Endothelial cell of umbilical vein (primary cell): ENCODE results near the gene LYVE1. TPM values are rescaled to one million over a fixed set of nuclear protein-coding genes. Genes with fewer than 3 reads are reported as not detected.

Source experiments
- BruUV-seq: library from RNA; stranded (reverse); fragments of 400-500 nt; replicated peaks from 2 replicates; lab custom pipeline; 2021; lab: Mats Ljungman, UMichigan
- CTCF ChIA-PET: fragments of 300-600, 350-600 bp; sonication (Branson Sonifier 250); formaldehyde crosslinking; loops from one replicate; lab custom pipeline; 2021; ENCODE audit warnings: antibody characterized with exemption, inconsistent platforms; lab: Charles Lee
- POLR2A ChIA-PET: fragments of 300-600, 350-600 bp; sonication (Branson Sonifier 250); formaldehyde crosslinking; loops from one replicate; lab custom pipeline; 2021; ENCODE audit warnings: antibody characterized with exemption, inconsistent platforms; lab: Charles Lee
- DNase-seq: peaks from one replicate; pipeline ENCODE4 v3.0.0-alpha.2; 2011; ENCODE audit warnings: low read depth, low spot score
- FAIRE-seq: peaks from 2 replicates; lab custom pipeline; 2011; peaks lifted over from hg19 to GRCh38; lab: Jason Lieb, UNC
- H2AFZ ChIP-seq: 2 replicates; pipeline ENCODE4 v1.6.0; 2012; ENCODE audit warnings: low read depth, low read length, control low read depth, inconsistent platforms
- H3K27ac ChIP-seq: 2 replicates; pipeline ENCODE4 v1.5.1; 2011; ENCODE audit warnings: low read depth, mild to moderate bottlenecking, control low read depth, low read length, moderate library complexity; ENCODE audit not compliant: insufficient read depth
- H3K27me3 ChIP-seq, 2 experiments: 2 replicates each; pipeline versions ENCODE4 v1.6.0 to v1.6.1; 2011; ENCODE audit warnings: low read length in 2 of 2, mixed read lengths in 1 of 2; ENCODE audit not compliant: control insufficient read depth in 2 of 2, insufficient read depth in 2 of 2
- H3K36me3 ChIP-seq, 2 experiments: 2 replicates in 1 of 2; 3 replicates in 1 of 2; pipeline ENCODE4 v1.5.1; 2011; ENCODE audit warnings: low read length in 2 of 2, mild to moderate bottlenecking in 1 of 2, moderate library complexity in 1 of 2; ENCODE audit not compliant: control insufficient read depth in 2 of 2, insufficient read depth in 2 of 2; ENCODE audit errors: extremely low read depth in 1 of 2
- H3K4me1 ChIP-seq: 3 replicates; pipeline ENCODE4 v1.5.1; 2011; ENCODE audit warnings: mild to moderate bottlenecking, low read length; ENCODE audit not compliant: control insufficient read depth, insufficient read depth; ENCODE audit errors: extremely low read depth
- H3K4me2 ChIP-seq: 2 replicates; pipeline ENCODE4 v1.6.1; 2011; ENCODE audit warnings: low read length, control low read depth, mixed read lengths; ENCODE audit not compliant: insufficient read depth
- H3K4me3 ChIP-seq, 3 experiments: fragments of 200-600 bp in 1 of 3; sonication (generic), shearing (Covaris generic) in 1 of 3; replicated peaks in 1 of 3; 2 replicates each; pipeline ENCODE4 v1.5.1; 2011 to 2016; ENCODE audit warnings: control low read depth in 3 of 3, low read length in 3 of 3, mild to moderate bottlenecking in 2 of 3, inconsistent platforms in 1 of 3, low read depth in 1 of 3, moderate library complexity in 1 of 3; ENCODE audit not compliant: insufficient read depth in 1 of 3
- H3K79me2 ChIP-seq: 2 replicates; pipeline ENCODE4 v1.6.0; 2012; ENCODE audit warnings: low read length, inconsistent platforms; ENCODE audit not compliant: control insufficient read depth, insufficient read depth
- H3K9ac ChIP-seq: replicated peaks from 2 replicates; pipeline ENCODE3; 2011; ENCODE audit warnings: low read length, control low read depth; ENCODE audit not compliant: insufficient read depth; ENCODE audit errors: extremely low read depth
- H3K9me1 ChIP-seq: replicated peaks from 3 replicates; pipeline ENCODE4 v1.6.0; 2011; ENCODE audit warnings: mild to moderate bottlenecking, low read length; ENCODE audit not compliant: control insufficient read depth, insufficient read depth; ENCODE audit errors: extremely low read depth
- H3K9me3 ChIP-seq: replicated peaks from 2 replicates; pipeline ENCODE4 v1.5.1; 2012; ENCODE audit warnings: low read length, inconsistent platforms; ENCODE audit not compliant: control insufficient read depth, insufficient read depth
- H4K20me1 ChIP-seq: replicated peaks from 2 replicates; pipeline ENCODE3; 2011; ENCODE audit warnings: mild to moderate bottlenecking, low read length; ENCODE audit not compliant: control insufficient read depth, insufficient read depth; ENCODE audit errors: extremely low read depth
- CTCF ChIP-seq, 2 donors: IDR thresholded peaks; 1 replicate in 1 of 2; 2 replicates in 1 of 2; pipeline ENCODE4 v1.5.1; 2011; ENCODE audit warnings: low read length in 2 of 2, mild to moderate bottlenecking in 2 of 2, moderate library complexity in 2 of 2, control low read depth in 1 of 2, inconsistent platforms in 1 of 2, low read depth in 1 of 2; ENCODE audit not compliant: insufficient read depth in 1 of 2; ENCODE audit errors: extremely low read depth in 1 of 2
- EZH2 ChIP-seq: IDR thresholded peaks from 2 replicates; pipeline ENCODE4 v1.6.1; 2012; ENCODE audit warnings: borderline replicate concordance, low read depth, mild to moderate bottlenecking, moderate library complexity, low read length, inconsistent platforms; ENCODE audit not compliant: severe bottlenecking
- FOS ChIP-seq: IDR thresholded peaks from 2 replicates; pipeline ENCODE4 v1.6.1; 2011; ENCODE audit warnings: mild to moderate bottlenecking, low read length, moderate library complexity, borderline replicate concordance; ENCODE audit not compliant: insufficient read depth
- GATA2 ChIP-seq: IDR thresholded peaks from 2 replicates; pipeline ENCODE4 v1.7.0; 2011; ENCODE audit warnings: low read depth, mild to moderate bottlenecking, moderate library complexity, mixed read lengths, low read length; ENCODE audit not compliant: insufficient read length, insufficient read depth
- JUN ChIP-seq: IDR thresholded peaks from 2 replicates; pipeline ENCODE4 v1.6.1; 2011; ENCODE audit warnings: borderline replicate concordance, low read depth; ENCODE audit not compliant: insufficient read length, insufficient read depth
- MAX ChIP-seq: IDR thresholded peaks from 2 replicates; pipeline ENCODE4 v1.6.1; 2011; ENCODE audit not compliant: insufficient read depth, insufficient read length
- MYC ChIP-seq: IDR thresholded peaks from one replicate; pipeline ENCODE4 v1.6.1; 2011; ENCODE audit warnings: mild to moderate bottlenecking, low read depth, low read length
- POLR2A ChIP-seq: IDR thresholded peaks from 2 replicates; pipeline ENCODE4 v1.6.1; 2012; ENCODE audit warnings: low read depth, mild to moderate bottlenecking, control low read depth, low read length
- POLR2AphosphoS5 ChIP-seq: IDR thresholded peaks from 2 replicates; pipeline ENCODE4 v1.6.1; 2012; ENCODE audit warnings: low read depth, mild to moderate bottlenecking, control low read depth, low read length, moderate library complexity; ENCODE audit not compliant: insufficient read depth
- dilution Hi-C: fragments of 300-500 bp; cut with MboI; formaldehyde crosslinking; loops from one replicate; pipeline ENCODE4 v1.15.0; 2019; ENCODE audit warnings: low sequenced_read_pairs; ENCODE audit not compliant: extremely low pct_ligation_motif_present
- intact Hi-C: fragments of 100-400 bp; cut with micrococcal nuclease; formaldehyde crosslinking; loops from one replicate; pipeline ENCODE4 v1.10.0; 2022
- polyA plus RNA-seq, 4 experiments: library from polyadenylated mRNA; depleted of rRNA in 3 of 4; stranded (reverse) in 3 of 4; unstranded in 1 of 4; fragments of >200 nt; gene quantifications; 2 replicates each; pipeline versions ENCODE4 v1.2.1 to v1.2.3, GENCODE V29; 2011 to 2012; ENCODE audit warnings: missing spikeins in 1 of 4
- total RNA-seq: library from RNA; stranded (reverse); gene quantifications from 2 replicates; pipeline ENCODE4 v1.2.3, GENCODE V29; 2021

Gene LYVE1
- total and polyA plus RNA-seq, 2 donors (not counting 3 experiments of a cell fraction or from before 2014, with no cell fraction given): 4.6 to 7.6 TPM

- Histone ChIP-seq H3K4me2 (no peak overlapping the region), H3K4me3 (no peak overlapping the region), H4K20me1 (no peaks in the 10 kb centered on the region), H3K9me3 (no peaks in the 10 kb centered on the region), H3K9ac (no peak overlapping the region), H3K79me2 (no peaks in the 10 kb centered on the region), H2AFZ (no peak overlapping the region), H3K36me3 (no peaks in the 10 kb centered on the region), H3K27me3 (no peaks in the 10 kb centered on the region), H3K27ac (no peak overlapping the region), H3K4me1 (peaks cover 29% of the 10 kb centered on the region), H3K9me1 (no peaks in the 10 kb centered on the region)
- no TSS peak for BruUV-seq
- DNase-seq: no peak
- TF ChIP-seq GATA2 (no peak), FOS (no peak), MYC (no peak), CTCF (IDR thresholded peaks at IDR 0.05; ENCODE audit: extremely low read depth in 1 of 2, insufficient read depth in 1 of 2, low read depth in 1 of 2, low read length in 2 of 2) (no peak), MAX (no peak), EZH2 (no peak), JUN (no peak), POLR2A (no peak), POLR2AphosphoS5 (no peak)
- intact Hi-C loops: no loop called here
- ChIA-PET POLR2A (no interaction called here), CTCF (no interaction called here)
- dilution Hi-C loops: no loop called here
- FAIRE-seq: no peak
Observed at GRCh38 chr11:10602945-10603344, 34.5 kb upstream of the LYVE1 start.
